Activated T-cell treated with anti-CD3 and anti-CD28 coated beads, Interleukin-2, amount 50 U/mL, for 4 hours (primary cell): ENCODE data around the gene KCNE4. TPM values are rescaled to one million over a fixed set of nuclear protein-coding genes. Genes with fewer than 3 reads are reported as not detected.

Source experiments
- ATAC-seq, 2 donors: fragments of 200-7000 bp; cut with Tn5 transposase; one replicate each; pipeline ENCODE4 v1.10.0; 2021
- DNase-seq: peaks from one replicate; pipeline ENCODE4 v3.0.0-alpha.2; 2020
- H3K27me3 Mint-ChIP-seq: one replicate; pipeline ENCODE4 v1.8.0; 2021; ENCODE audit warnings: low read depth, mixed read lengths
- H3K36me3 Mint-ChIP-seq: one replicate; pipeline ENCODE4 v1.8.0; 2022; ENCODE audit warnings: mixed read lengths; ENCODE audit not compliant: insufficient read depth
- H3K4me1 Mint-ChIP-seq: one replicate; pipeline ENCODE4 v1.8.0; 2021; ENCODE audit warnings: low read depth, mixed read lengths
- H3K4me3 Mint-ChIP-seq: one replicate; pipeline ENCODE4 v1.8.0; 2021; ENCODE audit warnings: mild to moderate bottlenecking, moderate library complexity, mixed read lengths
- H3K9me3 Mint-ChIP-seq: one replicate; pipeline ENCODE4 v1.8.0; 2021; ENCODE audit warnings: mixed read lengths
- total RNA-seq, 3 donors: library from RNA; stranded (reverse); gene quantifications; one replicate each; pipeline ENCODE4 v1.2.1, GENCODE V29; 2021

Gene KCNE4
- total RNA-seq, 3 donors from 2014 or later = not detected

GRCh38 chr2:223046470-223047040, 5.4 kb upstream of the KCNE4 start:
- Mint-ChIP-seq H3K36me3 (no peaks in the 10 kb centered on the region), H3K27me3 (peaks cover 2% of the 10 kb centered on the region), H3K4me3 (no peak overlapping the region), H3K4me1 (peaks cover 1% of the 10 kb centered on the region), H3K9me3 (no peaks in the 10 kb centered on the region)
- ATAC-seq (no peak), DNase-seq (no peak)

DNA sequence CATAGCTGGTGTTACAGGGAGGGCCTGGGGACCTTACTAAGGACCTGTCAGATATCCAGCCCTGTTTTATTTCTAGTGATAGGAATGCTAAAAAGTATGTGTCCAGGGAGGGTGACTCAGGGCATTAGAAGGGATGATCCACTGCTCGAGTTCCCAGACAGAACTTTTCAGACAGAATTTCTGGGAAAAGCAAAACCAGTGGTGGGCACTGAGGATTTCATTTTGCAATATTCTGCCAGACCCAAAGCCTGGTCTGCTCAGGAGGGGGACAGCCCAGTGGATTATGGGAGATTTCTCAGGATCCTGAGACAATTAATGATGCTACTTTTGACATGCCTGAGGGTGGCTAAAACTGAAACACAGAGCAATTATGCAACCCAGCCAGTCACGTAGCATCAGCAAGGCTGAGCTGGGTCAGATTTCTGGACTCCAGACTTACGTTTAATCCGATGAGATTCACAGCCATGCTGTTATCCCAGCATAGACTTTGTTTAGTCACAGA, 4.7 kb upstream of the KCNE4 start:
- Mint-ChIP-seq H3K4me3 (no peak overlapping the region), H3K9me3 (no peaks in the 10 kb centered on the region), H3K4me1 (peaks cover 1% of the 10 kb centered on the region), H3K27me3 (peaks cover 5% of the 10 kb centered on the region), H3K36me3 (no peaks in the 10 kb centered on the region)
- ATAC-seq (no peak), DNase-seq (no peak)

DNA sequence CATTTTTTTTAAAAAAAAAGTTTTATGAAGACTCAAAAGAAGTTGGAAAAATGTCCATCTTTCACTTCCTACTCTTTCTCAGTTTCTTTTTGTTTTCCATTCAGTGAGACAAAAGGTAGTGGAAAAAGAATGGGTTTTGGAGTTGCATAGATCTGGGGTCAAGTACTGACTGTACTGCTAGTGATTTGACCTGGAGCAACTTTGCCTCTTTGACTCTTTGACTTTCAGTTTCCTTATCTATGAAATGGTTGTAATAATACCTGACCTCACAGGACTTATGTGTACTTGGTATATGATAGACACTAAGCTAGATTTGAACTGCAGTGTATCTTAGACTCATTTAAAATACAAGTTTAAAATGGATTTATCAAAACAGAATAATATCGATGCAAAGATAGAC, 3.5 kb upstream of the KCNE4 start:
- no peak for DNase-seq
- Mint-ChIP-seq H3K4me3 (no peak overlapping the region), H3K4me1 (peaks cover 1% of the 10 kb centered on the region), H3K36me3 (no peaks in the 10 kb centered on the region), H3K27me3 (peaks cover 6% of the 10 kb centered on the region), H3K9me3 (no peaks in the 10 kb centered on the region)
- ATAC-seq = no peak

- H3K27me3 Mint-ChIP-seq = peaks cover 14% of the 10 kb centered on the region
- no peaks in the 10 kb centered on the region for H3K9me3 Mint-ChIP-seq
- H3K4me3 Mint-ChIP-seq = no peak overlapping the region
- ATAC-seq (no peak), DNase-seq (no peak)
- no peaks in the 10 kb centered on the region for H3K36me3 Mint-ChIP-seq
- H3K4me1 Mint-ChIP-seq = no peaks in the 10 kb centered on the region
These were observed 2.6 kb upstream of the KCNE4 start for GRCh38 chr2:223049356-223049755.

DNA sequence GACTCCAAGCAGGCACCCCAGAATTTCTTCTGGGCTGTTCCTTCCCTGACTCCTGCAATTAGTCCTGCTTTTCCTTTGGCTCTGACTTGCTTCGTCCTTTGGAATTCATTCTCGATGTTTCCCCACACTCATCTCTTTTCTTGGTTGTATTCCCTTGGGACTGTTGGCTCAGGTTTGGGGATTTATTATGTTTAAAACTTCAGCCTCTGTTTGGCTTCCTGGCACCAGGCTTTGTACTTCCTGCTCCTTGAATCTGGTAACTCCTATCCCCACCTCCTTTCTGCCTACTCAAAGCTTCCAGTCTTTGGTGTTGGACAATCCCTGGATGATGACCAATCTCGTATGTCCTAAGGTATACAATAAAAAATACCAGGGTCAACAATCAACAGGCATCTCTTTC, 1.8 kb upstream of the KCNE4 start:
- ATAC-seq (no peak), DNase-seq (no peak)
- Mint-ChIP-seq H3K36me3 (no peaks in the 10 kb centered on the region), H3K4me1 (no peaks in the 10 kb centered on the region), H3K4me3 (no peak overlapping the region), H3K27me3 (peaks cover 14% of the 10 kb centered on the region), H3K9me3 (no peaks in the 10 kb centered on the region)

- ATAC-seq = no peak
These were observed 988 bp upstream of the KCNE4 start for GRCh38 chr2:223050900-223051504.

GRCh38 chr2:223052548-223053483, 826 bp downstream of the KCNE4 start:
- no peak for ATAC-seq
- Mint-ChIP-seq H3K4me1 (no peaks in the 10 kb centered on the region), H3K4me3 (no peak overlapping the region)

More at GRCh38 chr2:223050900-223051504, 988 bp upstream of the KCNE4 start:
- no peaks in the 10 kb centered on the region for H3K36me3 Mint-ChIP-seq
- no peak for DNase-seq
- H3K4me1 Mint-ChIP-seq = no peaks in the 10 kb centered on the region
- no peaks in the 10 kb centered on the region for H3K9me3 Mint-ChIP-seq
- H3K27me3 Mint-ChIP-seq = peaks cover 15% of the 10 kb centered on the region
- H3K4me3 Mint-ChIP-seq = no peak overlapping the region

DNA sequence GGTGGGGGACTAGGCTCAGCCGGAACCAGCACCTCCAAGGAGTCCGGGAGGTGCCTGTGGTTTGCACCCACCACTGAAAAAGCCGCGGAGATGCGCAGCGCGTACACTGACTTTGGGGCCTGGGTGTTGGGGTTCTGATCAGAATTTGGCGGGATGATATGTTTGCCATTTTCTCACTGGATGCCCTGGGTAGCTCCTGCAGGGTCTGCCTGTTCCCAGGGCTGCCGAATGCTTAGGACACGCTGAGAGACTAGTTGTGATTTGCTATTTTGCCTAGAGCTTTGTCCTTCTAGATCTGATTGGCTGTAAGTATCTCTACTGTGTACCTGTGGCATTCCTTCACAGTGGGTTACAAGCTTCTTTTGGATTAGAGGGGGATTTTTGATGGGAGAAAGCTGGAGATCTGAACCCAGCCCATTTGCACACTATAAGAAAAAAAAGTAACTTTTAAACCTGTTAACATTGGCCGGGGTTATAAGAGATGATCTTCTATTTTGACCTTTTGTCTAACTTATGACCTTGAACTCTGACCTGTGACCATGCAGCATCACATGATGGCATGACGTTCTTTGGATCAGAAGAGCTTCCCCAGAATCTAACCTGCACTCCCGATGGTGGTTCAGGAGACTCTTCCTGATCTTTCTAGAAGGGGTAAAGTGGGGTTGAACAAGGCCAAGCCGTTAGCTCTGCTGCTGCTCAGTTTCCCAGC, 1.6 kb downstream of the KCNE4 start:
- DNase-seq = no peak
- H3K36me3 Mint-ChIP-seq = no peaks in the 10 kb centered on the region
- H3K4me3 Mint-ChIP-seq = no peak overlapping the region
- H3K9me3 Mint-ChIP-seq = no peaks in the 10 kb centered on the region
- no peak for ATAC-seq
- H3K27me3 Mint-ChIP-seq = peaks cover 17% of the 10 kb centered on the region
- no peaks in the 10 kb centered on the region for H3K4me1 Mint-ChIP-seq

More at GRCh38 chr2:223052548-223053483, 826 bp downstream of the KCNE4 start:
- Mint-ChIP-seq H3K9me3 (no peaks in the 10 kb centered on the region), H3K27me3 (peaks cover 16% of the 10 kb centered on the region), H3K36me3 (no peaks in the 10 kb centered on the region)
- DNase-seq = no peak

GRCh38 chr2:223054193-223054781, 2.3 kb downstream of the KCNE4 start:
- Mint-ChIP-seq H3K36me3 (no peaks in the 10 kb centered on the region), H3K4me1 (no peaks in the 10 kb centered on the region), H3K4me3 (no peak overlapping the region), H3K9me3 (no peaks in the 10 kb centered on the region), H3K27me3 (peaks cover 17% of the 10 kb centered on the region)
- DNase-seq = no peak
- ATAC-seq = no peak

GRCh38 chr2:223055140-223055539, 3.1 kb downstream of the KCNE4 start:
- Mint-ChIP-seq H3K4me3 (no peak overlapping the region), H3K27me3 (peaks cover 18% of the 10 kb centered on the region), H3K36me3 (no peaks in the 10 kb centered on the region), H3K9me3 (no peaks in the 10 kb centered on the region), H3K4me1 (no peaks in the 10 kb centered on the region)
- ATAC-seq (no peak), DNase-seq (no peak)

GRCh38 chr2:223055836-223056235, 3.8 kb downstream of the KCNE4 start:
- no peaks in the 10 kb centered on the region for H3K36me3 Mint-ChIP-seq
- DNase-seq = no peak
- H3K27me3 Mint-ChIP-seq = peaks cover 19% of the 10 kb centered on the region
- H3K4me1 Mint-ChIP-seq = no peaks in the 10 kb centered on the region
- no peaks in the 10 kb centered on the region for H3K9me3 Mint-ChIP-seq
- no peak overlapping the region for H3K4me3 Mint-ChIP-seq
- no peak for ATAC-seq

DNA sequence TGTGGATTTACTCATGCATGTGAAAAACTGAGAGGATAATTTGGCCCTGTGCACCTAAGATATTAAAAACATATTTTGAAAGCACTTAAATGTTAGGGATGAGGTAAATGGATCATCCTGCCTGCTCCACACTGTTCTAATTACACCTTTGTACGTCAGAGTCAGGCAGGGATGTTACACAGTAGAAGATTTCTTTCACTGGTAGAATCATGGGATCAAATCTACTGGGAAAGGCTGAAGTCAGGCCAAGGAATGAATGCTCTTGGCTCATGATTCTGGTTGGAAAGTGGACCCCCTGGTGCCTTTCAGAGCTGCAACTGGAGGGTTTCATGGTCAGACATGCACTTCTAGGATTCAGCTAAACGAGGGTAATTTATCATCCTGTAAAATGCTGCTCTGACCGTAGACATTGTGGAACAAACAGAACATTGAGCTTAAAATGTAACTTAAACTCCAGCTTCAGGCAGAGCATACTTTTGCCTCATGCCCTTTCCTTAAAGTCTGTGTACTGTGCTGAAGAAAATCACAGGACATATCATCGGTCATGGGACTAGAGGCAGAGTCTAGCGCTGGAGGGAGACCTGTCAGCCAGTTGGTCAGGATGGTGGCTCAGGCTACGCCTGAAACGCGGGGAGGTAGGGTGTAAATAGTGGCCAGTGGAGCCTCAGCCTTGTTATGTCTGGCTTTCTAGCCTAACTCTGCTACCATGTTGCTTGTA, 4.9 kb downstream of the KCNE4 start:
- ATAC-seq (no peak), DNase-seq (no peak)
- Mint-ChIP-seq H3K4me1 (no peaks in the 10 kb centered on the region), H3K27me3 (peaks cover 22% of the 10 kb centered on the region), H3K36me3 (no peaks in the 10 kb centered on the region), H3K9me3 (no peaks in the 10 kb centered on the region), H3K4me3 (no peak overlapping the region)

DNA sequence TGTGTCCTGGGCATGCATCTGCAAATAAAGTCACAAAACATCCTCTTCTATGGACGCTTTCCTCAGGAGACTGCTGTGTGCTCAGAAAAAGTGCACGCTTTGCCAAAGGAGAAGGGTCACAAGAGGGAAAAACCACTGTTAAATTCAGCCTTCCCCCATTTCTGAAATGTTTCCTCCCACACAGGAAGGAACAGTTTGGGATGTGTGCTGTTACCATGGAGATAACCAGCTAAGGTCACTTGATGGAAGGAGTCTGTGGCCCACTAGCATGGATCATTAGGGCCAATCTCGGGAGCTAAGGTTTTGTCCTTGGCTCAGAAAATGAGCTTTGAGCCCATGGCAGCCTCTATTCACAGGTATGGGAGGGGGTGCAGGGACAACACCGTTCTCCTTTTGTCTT, 5.6 kb downstream of the KCNE4 start:
- no peaks in the 10 kb centered on the region for H3K36me3 Mint-ChIP-seq
- peaks cover 20% of the 10 kb centered on the region for H3K27me3 Mint-ChIP-seq
- H3K9me3 Mint-ChIP-seq = no peaks in the 10 kb centered on the region
- ATAC-seq (no peak), DNase-seq (no peak)
- H3K4me3 Mint-ChIP-seq = no peak overlapping the region
- H3K4me1 Mint-ChIP-seq = no peaks in the 10 kb centered on the region
